Measurements from ENCODE around the gene BACE2.
"Not testable (repeated sequence)": the region's sequence is repeated elsewhere in the genome, so short reads cannot be mapped to it uniquely, and the experiment has no call there.

The BACE2 gene

DNA sequence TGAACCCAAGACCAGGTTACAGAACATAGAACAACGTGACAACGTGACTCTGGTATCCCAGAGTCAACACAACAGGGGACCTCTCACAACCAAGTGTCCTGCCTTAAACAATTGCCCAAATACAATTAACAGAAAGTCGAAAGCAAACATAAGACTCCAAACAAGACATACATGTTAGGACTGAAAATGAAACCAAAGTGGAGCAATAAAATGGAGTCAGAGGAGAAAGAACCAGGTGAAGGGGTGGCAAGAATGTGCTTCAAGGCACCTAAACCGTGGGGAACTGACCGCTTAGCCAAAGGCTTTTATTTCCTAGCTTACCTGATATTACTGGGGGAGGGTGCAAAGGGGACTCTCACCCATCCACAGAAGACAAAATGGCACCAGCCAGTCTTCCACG, 17.8 kb downstream of the BACE2 start:
- no peak for DNase-seq (ENCODE audit: low read depth)

DNA sequence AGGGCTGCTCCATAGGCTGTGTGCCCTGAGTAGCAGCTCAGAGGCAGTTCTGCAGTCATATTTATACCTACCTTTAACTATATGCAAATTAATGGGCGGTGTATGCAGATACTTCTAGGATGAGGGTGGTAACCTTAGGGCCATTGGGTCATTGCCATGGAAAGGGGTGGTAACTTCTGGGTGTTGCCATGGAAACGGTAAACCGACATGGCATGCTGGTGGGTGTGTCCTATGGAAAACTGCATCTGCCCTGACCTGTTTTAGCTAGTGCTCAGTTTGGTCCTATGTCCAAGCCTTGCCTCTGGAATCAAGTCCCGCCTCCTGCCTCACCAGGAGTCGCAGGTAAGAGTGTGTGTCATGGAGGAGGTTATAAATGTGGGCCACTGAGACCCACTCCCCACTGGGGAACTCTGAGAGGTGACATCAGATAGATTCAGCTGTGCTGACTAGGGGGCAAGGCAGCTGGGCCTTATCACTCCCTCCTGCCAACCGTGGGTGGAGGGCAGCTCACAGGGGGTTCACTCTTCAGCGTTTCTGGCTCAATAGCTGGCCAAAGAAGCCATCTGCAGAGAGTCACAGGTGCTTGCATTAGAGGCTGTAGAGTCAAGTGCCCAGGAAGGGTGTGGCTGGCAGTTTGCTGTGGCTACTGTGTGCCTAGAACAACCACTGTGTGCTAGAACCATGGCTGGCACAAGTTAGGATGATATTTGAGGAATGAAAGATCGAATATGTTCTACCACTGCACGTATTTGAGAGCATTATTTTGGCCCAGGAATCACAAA, 19.0 kb downstream of the BACE2 start:
- no peak for DNase-seq (ENCODE audit: low read depth)

DNA sequence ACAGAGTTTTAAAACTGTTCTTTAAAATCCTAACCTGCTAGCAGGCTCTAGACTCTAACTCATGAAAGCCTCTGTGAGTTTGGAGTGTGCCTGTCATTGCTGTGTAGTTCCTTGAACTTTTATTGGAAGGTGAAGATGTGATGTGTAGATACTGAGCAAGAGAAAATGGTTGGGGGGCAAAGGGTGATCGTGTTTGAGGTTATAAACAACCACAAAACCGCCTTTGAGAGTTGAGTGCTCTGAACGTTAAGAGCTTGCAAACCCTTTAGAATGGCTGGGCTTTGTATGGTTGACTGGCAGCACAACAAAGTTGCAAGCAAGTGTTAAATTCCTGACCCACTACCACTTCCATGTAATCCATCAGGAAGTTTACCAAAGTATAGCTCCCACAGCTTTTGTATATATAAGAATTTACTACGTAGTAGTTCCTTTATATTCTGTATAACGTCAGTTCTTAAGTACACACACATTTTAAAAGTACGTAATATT, 19.6 kb downstream of the BACE2 start:
- DNase-seq (ENCODE audit: low read depth) = no peak

DNA sequence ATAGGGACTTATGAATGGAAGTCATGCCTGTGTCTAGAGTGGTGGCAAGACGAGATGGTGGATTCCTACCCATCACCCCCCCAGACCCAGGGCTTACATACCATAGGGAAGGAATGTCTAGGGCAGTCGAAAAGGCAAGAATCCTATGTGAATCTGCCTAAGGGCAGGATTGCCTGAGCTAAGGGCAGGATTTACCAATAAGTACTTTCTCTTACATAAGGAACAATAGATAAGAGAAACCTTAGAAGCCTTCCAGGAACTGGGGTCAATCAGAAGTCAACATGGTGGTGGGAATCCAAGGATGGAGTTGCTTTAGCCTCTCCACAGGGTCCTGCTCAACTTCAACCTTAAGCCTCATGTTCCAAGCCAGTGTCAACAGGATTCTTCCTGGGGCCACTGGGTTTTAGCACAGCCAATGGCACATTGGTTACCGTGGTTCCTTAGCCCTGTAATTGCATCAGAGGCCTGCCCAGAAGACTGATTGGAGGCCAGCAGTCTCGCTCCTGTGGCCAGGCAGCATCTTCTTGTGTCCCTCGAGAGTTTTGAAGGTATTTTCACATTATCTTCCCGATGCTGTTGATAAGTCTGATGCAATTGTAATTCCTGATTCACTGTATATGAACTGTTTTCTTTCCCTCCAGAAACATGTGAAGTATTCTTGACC, 20.7 kb downstream of the BACE2 start:
- no peak for DNase-seq (ENCODE audit: low read depth)

DNA sequence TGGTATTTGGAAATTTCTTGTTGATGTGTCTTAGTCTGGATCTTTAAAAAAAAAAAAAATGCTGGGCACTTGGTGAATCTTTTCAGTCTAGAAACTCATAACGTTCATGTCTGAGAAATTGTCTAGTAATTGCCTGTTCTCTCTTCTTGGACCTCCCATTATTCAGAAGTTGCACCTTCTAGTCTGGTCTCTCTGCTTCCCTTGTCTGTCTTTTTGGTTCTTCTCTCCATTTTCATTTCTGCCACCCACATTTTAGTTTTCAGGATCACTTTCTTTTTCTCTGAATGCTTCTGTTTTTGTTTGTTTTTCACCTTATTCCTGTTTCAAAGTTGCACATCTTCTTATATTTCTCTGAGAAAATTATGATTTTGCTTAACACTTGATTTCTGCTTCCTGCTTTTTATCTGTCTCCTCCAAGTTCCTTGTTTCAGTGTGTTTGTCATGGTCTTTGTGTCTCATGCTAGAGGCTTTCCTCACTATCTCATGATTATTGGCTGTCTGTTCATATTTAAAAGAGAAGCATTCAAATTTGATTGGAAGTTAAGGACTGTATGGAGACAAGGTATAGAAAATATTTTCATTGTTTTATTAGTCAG, 21.3 kb downstream of the BACE2 start:
- DNase-seq (ENCODE audit: low read depth) = no peak

DNA sequence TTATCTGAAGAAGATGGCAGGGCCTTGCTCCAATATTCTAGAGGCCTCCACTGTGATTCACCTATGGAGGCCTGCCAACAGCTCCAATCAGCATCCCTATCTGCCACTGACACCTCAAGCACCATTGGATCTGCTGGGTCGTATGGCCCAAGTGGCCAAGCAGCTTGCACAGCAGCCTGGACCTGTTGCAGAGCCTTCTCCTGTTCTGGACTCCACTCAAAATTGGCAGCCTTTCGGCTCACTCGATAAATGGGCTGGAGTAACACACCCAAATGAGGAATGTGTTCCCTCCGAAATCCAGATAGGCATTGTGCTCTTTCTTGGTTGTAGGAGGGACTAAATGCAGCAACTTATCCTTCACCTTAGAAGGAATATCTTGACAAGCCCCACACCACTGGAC, 24.6 kb downstream of the BACE2 start:
- not testable (repeated sequence) for DNase-seq (ENCODE audit: low read depth)

DNA sequence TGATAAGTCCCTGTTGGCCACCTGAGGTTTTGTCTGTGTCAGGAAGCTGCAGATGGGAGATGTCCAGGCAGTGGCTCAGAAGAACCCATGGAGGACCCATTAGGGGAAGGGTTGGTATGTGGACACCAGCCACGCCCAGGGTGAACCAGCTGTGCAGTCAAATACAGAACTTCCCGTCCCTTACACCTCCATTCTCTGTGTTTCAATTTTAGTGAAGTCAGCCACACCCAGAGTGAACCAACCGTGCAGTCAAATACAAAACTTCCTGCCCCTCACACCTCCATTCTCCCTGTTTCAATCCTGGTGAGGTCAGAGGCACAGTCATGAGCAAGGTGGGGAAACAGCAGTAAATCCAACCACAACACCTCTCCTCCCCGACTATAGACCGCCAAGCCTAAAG, 27.4 kb downstream of the BACE2 start:
- DNase-seq (ENCODE audit: low read depth) = no peak

DNA sequence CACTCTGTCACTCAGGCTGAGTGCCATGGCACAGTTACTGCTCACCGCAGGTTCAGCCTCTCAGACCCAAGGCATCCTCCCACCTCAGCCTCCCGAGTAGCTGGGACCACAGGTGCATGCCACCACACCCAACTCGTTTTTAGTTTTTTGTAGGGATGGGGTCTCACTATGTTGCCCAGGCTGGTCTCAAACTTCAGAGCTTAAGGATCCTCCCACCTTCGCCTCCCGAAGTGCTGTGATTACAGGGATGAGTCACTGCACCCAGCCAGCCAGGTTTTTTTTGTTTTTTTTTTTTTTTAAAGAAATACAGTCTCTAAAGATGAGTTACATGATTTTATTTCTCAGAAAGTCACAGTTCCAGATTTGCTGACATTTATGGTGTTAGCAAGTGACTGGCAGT, 29.0 kb downstream of the BACE2 start:
- no peak for DNase-seq (ENCODE audit: low read depth)

DNA sequence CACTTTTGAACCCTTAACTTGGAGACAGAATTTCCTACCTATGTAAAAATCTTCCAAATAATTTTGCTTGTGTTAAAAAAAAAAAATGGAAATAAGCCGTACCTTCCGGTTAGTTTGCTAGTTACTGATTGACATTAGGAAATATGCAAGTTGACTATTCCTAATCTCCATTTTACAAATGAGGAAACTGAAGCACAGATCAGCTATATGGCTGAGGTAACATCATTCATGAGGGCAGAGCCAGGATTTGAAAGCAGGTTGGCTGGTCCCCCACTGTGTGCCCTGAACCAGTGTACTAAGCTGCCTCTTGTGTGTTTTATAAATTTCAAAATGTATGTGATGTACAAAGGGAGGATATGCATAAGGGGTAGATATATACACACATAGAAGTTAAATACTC, 29.6 kb downstream of the BACE2 start:
- no peak for DNase-seq (ENCODE audit: low read depth)

DNA sequence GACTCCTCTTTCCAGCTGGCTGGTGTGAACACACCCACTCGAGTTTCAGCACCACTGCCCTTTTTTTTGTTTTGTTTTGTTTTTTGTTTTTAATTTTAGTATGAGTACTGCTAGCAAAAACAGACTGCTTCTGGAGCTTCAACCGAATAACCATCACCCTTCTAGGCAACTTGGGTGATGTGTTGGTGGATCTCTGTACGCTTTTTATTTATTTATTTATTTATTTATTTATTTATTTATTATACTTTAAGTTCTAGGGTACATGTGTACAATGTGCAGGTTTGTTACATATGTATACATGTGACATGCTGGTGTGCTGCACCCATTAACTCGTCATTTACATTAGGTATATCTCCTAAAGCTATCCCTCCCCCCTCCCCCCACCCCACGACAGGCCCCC, 30.7 kb downstream of the BACE2 start:
- DNase-seq (ENCODE audit: low read depth) = not testable (repeated sequence)

DNA sequence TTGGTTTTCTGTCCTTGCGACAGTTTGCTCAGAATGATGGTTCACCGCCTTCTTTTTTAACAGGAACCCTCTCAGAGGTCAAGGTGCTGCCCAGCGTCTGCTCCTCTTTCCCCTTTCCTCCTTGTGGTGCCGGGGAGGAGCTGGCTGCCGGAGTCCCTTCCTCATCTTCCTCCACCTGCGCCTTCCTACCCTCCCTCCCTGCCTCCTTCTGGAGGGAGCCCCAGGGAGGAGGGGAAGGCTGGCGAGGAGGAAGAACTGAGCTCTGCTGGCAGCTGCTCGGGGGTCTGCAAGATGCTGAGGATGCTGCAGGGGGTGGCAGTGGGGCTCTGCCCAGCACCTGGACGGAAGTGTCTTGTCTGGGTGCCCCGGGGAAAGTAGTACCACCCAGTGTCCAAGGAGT, 31.2 kb downstream of the BACE2 start:
- no peak for DNase-seq (ENCODE audit: low read depth)

DNA sequence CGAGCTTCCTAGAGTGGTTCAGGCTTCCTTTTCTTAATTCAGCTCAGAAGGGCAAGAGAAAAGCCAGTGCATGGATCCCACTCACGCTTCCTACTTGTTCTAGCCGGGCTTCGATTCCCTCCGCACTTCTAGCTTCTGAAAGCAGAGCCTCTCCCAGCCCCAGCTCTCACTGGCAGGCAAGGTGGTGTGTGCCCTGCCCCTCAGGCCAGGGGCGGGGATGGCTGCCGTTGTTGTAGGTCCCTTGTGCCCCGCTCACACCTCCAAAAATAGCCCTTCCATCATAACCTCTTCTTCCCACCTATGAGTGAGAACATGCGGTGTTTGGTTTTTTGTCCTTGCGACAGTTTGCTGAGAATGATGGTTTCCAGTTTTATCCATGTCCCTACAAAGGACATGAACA, 31.6 kb downstream of the BACE2 start:
- DNase-seq (ENCODE audit: low read depth) = no peak

DNA sequence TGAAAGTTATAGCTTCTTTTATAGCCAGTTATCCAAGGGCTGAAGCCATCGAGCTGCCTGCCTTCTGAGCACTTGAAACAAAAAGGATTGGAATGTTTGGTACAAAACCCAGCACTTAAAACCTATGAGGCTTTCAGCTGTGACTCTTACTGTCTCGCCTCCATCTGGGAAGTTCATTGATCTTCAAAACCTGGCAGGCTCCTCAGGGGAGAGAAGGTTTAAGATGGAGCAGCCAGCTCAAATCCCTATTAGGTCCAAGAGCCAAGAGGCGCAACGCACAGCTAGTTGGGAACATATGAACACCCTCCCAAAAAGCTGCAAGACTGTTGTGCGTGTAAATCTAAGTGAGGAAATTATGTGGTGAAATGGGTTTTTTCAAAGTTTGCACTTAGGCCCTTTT, 33.4 kb downstream of the BACE2 start:
- DNase-seq (ENCODE audit: low read depth) = no peak

DNA sequence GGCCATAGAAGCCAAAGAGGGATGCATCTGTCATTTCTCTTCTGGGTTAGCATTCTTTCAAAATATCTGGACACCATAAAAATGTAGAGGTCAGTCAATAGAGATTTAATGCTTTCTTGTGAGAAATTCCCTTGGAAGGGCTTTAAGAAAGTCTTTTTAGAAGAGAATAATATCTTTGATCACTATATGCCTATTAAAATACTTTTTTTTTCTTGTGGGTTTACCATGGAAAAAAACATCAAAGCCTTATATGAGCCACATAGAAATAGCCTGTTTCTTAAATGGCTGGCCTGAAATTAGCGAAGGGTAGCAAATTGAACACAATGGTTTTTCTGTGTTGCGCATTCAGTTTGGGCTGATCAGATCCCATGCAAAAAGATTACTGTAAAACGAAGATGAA, 36.8 kb downstream of the BACE2 start:
- DNase-seq (ENCODE audit: low read depth) = no peak

DNA sequence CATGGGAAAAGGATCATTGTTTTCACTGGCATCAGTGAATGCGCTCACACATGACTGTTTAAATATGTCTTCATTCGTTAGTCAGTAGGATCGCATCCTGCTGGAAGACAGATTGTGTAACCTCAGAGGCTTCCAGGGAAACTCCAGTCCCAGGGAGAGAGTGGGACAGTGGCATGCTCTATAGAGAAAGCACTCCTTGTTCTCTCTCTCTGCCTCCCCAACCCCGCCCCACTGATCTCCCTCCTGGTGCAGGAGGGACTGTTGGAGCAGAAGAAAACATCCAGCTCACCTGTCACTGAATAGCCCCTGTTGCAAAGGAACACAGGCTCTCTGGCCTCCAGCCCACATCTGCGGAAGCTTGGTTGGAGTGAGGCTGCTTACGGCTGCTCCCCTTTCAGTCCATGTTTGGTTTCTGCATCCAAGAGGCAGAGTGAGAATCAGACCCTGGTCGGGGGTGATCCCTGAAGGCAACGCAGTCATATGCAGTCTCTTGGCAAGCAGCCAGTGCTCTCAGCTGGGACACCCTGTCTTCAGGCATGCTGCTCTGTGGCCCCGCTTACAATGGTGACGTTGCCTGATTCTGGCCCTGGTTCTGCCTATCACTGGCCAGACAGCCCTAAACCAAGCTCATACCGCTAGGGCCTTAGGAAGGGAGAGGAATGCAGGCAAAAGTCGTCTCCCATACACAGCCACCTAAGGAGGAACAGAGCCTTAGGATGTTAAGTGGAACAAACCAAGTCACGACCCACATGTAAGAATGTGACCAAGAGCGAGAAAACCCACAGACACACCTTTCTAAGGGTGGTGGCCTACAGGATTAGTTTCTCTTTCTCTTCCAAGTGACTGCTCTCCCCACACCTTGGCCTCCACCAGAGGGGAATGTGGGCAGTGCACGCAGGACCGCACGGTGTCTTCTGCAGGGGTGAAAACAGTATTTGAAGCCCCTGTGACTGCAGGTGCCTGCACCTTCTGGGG, 39.7 kb downstream of the BACE2 start:
- no peak for DNase-seq (ENCODE audit: low read depth)

DNA sequence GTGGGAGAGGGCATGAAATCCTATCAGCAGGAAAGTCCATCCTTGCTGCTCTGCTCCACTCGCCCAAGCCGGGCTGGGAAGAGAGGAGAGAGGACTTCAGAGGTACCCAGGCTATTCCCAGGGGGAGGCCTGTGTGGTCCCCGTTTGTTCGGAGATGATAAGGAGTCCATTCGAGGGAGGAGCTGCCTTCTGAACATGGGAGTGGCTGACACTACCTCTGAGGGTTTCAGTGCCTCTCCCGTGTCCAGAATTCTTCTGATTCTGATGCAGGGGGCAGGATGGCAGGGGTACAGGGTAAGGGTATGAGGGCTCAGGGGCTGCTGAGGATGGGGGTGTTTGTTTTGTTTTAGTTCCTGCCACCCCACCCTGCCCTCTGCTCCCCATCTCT, 40.4 kb downstream of the BACE2 start:
- DNase-seq (ENCODE audit: low read depth) = no peak

DNA sequence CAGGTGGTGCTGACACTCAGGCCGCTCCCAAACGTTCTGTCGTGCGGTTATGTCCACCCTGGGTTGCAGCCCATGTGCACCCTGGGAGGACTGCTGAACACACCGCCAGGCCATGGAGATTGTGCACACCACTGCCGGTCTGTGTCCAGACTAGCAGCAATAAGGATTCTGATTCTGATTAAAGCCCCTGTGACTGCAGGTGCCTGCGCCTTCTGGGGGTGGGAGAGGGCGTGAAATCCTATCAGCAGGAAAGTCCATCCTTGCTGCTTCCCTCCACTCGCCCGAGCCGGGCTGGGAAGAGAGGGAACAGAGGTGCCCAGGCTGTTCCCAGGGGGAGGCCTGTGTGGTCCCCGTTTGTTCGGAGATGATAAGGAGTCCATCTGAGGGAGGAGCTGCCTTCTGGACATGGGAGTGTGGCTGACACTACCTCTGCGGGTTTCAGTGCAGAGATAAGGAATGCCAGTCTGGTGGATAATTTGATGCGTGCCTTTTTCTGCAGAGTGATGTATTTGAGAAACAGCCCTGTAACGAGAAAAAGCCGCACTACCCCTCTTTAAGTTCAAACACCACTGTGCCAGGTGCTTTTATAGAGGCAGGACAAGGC, 41.2 kb downstream of the BACE2 start:
- DNase-seq (ENCODE audit: low read depth) = no peak

DNA sequence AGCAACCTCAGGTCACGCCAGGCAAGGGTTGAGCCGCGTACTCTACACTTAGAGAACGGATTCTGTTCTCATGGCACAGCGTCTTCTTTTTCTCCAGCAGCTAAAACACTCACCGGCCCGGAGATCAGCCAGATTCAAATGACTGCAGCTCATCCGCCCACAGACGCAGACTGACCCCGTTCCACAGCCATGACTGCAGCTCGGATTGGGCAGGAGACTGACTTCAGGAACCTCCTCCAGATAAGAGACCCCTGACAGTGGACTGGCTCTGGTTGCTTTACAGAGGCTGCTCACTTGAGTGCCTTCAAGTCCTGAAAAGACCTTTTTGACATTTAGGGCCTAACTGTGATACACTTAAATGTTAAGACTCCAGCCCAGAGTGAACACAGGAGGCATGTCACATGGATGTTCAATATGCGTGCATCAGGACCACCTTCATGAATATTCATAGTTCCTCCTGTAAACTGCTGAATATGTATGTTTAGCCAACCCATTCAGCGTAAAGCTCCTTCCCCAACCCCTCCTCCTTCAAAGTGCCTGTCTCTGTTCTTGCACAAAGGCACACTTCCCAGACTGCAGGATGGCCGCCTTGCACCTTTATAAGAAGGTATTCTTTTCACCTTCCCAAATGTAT, 42.6 kb downstream of the BACE2 start:
- DNase-seq (ENCODE audit: low read depth) = no peak

DNA sequence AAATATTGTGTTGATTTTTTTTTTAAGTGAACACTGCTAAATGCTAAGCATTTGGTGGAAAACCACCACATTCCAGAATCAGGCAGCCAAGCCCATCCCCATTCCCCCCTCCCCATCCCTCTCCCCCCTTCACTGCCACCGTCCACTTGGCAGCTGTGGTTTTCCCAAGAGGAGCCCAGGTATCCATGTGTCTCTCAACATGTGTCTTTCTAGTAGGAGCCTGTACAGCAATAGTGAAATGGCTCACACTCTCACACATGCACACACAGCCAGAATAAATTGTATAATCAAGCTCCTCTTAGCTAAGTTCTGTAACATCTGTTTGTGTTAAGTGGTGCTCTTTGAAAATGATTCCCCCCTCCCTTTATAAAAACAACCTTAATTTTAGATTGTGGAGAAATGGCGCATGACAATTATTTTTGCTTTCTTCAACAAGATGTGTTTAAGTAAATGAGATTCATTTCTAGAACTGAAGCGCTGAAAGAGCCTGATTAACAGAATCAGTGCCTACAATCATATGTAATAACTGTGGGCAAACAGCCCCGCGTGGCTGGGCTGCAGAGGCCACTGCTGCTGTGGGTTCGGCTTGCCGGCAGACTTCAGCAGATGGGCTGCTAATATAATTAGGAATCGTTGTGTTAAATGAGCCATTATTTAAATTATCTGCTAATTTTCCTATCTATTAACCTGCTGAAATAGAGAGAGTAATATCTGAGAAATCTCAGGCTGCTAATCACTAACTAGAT, 43.3 kb downstream of the BACE2 start:
- no peak for DNase-seq (ENCODE audit: low read depth)

DNA sequence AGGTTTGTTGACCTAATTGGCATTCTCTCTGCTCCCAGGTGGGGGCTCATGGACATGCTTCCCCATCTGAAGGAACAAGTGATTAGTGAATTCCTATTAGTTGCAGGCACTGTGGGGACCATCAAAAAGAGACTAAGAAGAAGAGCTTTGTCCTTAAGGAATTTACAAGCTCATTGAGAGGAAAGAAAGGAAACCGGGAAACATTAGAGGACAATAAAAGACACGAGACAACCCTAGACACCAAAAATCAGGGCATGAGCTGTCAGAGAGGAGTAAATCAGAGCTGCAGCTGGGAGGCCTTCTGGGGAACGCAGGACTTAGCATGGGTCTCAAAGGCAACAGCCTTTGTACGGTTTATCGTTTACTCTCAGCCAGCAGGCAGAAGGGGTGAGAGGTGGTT, 45.1 kb downstream of the BACE2 start:
- no peak for DNase-seq (ENCODE audit: low read depth)
